NB4 (cell line): ENCODE results near the gene NUP85.
"Not testable (repeated sequence)": the region's sequence is repeated elsewhere in the genome, so short reads cannot be mapped to it uniquely, and the experiment has no call there.

Experiments
- DNase-seq: peaks from one replicate; pipeline ENCODE4 v3.0.0; 2010; ENCODE audit warnings: low read depth
- H3K4me3 ChIP-seq: one replicate; pipeline ENCODE4 v1.5.1; 2011; ENCODE audit warnings: mild to moderate bottlenecking, low read depth, low read length, moderate library complexity
- MYC ChIP-seq: IDR thresholded peaks from 2 replicates; pipeline ENCODE4 v1.6.1; 2011; ENCODE audit warnings: low read depth, low read length
- POLR2A ChIP-seq: IDR thresholded peaks from 2 replicates; pipeline ENCODE4 v1.6.1; 2011; ENCODE audit warnings: mild to moderate bottlenecking; ENCODE audit not compliant: insufficient read length; ENCODE audit errors: extremely low read depth
- TF ChIP-seq, protein P1 (sequence below): IDR thresholded peaks from 2 replicates; pipeline ENCODE4 v1.6.1; 2011; ENCODE audit warnings: low read depth, low read length
- TF ChIP-seq, protein P2 (sequence below): IDR thresholded peaks from one replicate; pipeline ENCODE4 v1.5.1; 2012; ENCODE audit warnings: low read depth, low read length

Gene NUP85, protein sequence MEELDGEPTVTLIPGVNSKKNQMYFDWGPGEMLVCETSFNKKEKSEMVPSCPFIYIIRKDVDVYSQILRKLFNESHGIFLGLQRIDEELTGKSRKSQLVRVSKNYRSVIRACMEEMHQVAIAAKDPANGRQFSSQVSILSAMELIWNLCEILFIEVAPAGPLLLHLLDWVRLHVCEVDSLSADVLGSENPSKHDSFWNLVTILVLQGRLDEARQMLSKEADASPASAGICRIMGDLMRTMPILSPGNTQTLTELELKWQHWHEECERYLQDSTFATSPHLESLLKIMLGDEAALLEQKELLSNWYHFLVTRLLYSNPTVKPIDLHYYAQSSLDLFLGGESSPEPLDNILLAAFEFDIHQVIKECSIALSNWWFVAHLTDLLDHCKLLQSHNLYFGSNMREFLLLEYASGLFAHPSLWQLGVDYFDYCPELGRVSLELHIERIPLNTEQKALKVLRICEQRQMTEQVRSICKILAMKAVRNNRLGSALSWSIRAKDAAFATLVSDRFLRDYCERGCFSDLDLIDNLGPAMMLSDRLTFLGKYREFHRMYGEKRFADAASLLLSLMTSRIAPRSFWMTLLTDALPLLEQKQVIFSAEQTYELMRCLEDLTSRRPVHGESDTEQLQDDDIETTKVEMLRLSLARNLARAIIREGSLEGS

DNA sequence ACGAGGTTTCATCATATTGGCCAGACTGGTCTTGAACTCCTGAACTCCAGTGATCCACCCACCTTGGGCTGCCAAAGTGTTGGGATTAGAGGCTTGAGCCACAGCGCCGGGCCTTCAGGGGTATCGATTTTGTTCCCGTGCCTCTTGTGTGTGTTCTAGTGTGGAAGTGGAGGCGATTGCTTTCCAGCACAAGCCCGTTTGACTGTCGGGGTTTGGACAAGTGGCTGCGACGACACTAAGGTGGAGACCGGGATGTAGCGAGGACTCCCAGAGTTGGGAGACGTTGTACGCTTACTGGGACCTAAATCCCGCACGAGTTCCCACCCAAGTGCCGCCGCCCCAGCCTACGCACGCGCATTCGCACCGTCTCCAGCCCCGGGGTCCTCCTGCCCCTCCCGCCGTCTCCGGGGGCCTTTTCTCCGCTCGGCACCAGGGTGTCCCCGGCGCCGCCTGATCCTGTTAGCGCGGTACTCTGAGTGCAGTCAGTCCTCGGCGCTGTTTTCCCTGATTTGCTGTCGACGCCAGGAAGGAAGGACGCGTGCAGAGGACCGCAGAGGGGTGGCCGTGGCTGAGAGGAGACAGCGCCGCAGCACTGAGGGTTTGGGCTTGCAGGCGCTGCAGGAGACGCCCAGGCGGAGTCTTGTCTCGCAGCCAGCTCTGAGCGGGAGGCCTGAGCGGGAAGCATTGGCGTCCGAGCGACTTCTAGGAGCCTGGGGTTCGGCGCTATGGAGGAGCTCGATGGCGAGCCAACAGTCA is at the start of gene NUP85:
Gene NUP85, plus strand, starts transcription at position 643 of the 756 bp plus-strand sequence. Its CDS starts 83 bp downstream, at position 726.
- peak within 1 kb of the TSS; percentile 80 for H3K4me3 ChIP-seq
- TF ChIP-seq, protein P1, sequence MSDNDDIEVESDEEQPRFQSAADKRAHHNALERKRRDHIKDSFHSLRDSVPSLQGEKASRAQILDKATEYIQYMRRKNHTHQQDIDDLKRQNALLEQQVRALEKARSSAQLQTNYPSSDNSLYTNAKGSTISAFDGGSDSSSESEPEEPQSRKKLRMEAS: peak; percentile 77
- TF ChIP-seq MYC (peak; percentile 65), POLR2A (peak; percentile 84)
- TF ChIP-seq, protein P2, sequence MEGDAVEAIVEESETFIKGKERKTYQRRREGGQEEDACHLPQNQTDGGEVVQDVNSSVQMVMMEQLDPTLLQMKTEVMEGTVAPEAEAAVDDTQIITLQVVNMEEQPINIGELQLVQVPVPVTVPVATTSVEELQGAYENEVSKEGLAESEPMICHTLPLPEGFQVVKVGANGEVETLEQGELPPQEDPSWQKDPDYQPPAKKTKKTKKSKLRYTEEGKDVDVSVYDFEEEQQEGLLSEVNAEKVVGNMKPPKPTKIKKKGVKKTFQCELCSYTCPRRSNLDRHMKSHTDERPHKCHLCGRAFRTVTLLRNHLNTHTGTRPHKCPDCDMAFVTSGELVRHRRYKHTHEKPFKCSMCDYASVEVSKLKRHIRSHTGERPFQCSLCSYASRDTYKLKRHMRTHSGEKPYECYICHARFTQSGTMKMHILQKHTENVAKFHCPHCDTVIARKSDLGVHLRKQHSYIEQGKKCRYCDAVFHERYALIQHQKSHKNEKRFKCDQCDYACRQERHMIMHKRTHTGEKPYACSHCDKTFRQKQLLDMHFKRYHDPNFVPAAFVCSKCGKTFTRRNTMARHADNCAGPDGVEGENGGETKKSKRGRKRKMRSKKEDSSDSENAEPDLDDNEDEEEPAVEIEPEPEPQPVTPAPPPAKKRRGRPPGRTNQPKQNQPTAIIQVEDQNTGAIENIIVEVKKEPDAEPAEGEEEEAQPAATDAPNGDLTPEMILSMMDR: no peak
- peak; percentile 96 for DNase-seq

DNA sequence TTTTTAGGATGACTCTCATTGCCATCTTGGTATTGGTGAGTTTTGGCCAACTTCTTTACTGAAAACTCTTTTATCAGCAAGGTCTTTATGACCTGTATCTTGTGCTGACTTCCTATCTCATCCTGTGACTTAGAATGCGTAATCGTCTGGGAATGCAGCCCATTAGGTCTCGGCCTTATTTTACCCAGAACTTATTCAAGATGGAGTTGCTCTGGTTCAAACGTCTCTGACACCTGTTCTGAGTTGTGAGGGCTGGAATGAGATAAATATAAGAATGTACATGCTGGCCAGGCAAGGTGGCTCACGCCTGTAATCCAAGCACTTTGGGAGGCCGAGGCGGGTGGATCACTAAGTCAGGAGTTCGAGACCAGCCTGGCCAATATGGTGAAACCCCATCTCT is 47.0 kb upstream of the NUP85 start:
- not testable (repeated sequence) for DNase-seq, H3K4me3 ChIP-seq

DNA sequence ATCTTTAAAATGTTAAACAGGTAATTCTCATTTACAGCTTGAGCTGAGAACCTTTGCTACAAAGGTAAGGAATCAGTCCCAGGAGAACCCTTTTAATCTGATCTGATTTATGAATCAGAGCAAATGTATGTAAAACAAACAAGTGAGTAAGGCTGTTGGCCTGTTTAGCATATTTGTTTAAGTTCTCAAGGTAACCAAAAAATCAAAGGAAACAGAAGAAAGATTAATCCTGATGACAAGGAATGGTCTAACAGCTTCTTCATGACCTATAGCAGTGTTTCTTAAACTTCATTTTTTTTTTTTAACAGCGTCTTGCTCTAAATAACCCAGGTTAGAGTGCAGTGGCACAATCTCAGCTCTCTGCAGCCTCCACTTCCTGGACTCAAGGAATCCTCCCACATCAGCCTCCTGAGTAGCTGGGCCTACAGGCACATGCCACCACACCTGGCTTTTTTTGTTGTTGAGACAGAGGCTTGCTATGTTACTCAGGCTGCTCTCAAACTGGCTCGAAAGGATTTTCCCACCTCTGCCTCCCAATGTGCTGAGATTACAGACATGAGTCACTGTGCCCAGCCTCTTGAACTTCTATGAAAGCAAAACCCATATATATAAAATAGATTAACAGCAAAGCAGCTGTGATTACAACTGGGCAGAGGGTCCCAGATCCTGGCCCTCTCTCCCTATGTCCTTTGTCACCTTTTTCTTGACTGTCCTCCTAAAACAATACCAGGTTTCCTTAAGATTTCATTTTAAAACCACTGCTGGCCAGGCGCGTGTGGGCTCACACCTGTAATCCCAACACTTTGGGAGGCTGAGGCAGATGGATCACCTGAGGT is 46.1 kb upstream of the NUP85 start:
- no peak for TF ChIP-seq MYC
- TF ChIP-seq POLR2A: no peak
- TF ChIP-seq, protein P1: no peak
- TF ChIP-seq, protein P2: no peak
- no peak for DNase-seq
- H3K4me3 ChIP-seq: no peak overlapping the region

DNA sequence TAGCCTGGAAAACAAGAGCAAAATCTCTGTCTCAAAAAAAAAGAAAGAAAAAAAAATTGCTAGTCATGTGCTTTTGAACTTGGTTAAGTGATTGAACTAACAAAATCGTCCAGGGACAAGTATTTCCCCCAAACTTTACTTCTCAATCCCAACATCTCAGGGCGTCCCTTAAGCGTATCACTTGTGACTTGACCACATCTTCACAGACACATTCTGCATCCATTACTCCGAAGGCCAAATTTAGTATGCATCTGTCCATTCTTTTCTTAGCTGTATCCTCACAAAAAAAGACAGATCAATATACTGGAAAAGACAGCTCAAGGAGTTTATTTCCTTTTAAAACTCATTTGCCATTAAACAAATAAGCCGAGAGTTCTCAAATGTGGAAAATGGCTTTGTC is 45.3 kb upstream of the NUP85 start:
- no peak for DNase-seq
- H3K4me3 ChIP-seq: no peak overlapping the region
- TF ChIP-seq POLR2A: no peak
- TF ChIP-seq, protein P2: no peak
- TF ChIP-seq, protein P1: no peak
- TF ChIP-seq MYC: no peak

DNA sequence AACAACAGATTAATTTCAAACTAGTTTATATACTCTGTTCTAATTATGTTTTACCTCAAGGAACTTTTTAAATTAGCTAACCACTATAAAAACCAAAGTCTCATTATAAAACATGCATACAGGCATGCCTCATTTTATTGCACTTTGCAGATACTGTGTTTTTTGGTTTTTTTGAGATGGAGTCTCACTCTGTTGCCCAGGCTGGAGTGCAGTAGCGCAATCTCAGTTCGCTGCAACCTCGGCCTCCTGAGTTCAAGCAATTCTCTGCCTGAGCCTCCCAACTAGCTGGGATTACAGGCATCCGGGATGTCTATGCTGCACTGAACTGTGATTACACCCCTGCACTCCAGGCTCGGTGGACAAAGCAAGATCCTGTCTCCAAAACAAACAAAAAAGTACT is 42.4 kb upstream of the NUP85 start:
- TF ChIP-seq POLR2A: no peak
- TF ChIP-seq, protein P1: no peak
- TF ChIP-seq MYC: no peak
- TF ChIP-seq, protein P2: no peak
- H3K4me3 ChIP-seq: no peak overlapping the region
- no peak for DNase-seq

DNA sequence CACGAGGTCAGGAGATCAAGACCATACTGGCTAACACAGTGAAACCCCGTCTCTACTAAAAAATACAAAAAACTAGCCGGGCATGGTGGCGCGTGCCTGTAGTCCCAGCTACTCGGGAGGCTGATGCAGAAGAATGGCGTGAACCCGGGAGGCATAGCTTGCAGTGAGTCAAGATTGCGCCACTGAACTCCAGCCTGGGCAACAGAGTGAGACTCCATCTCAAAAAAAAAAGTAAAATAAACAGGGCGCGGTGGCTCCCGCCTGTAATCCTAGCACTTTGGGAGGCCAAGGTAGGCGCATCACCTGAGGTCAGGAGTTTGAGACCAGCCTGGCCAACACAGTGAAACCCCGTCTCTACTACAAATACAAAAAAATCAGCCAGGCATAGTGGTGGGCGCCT is 40.9 kb upstream of the NUP85 start:
- DNase-seq, H3K4me3 ChIP-seq: not testable (repeated sequence)
